HG02678 (cell line): ENCODE results near the gene HPCAL4.

Experiments used
- ATAC-seq: cut with Tn5 transposase; IDR thresholded peaks from one replicate; pipeline ENCODE4 v1.9.1; 2021; ENCODE audit warnings: mild to moderate bottlenecking, moderate library complexity; ENCODE audit not compliant: unreplicated experiment

The HPCAL4 gene

GRCh38 chr1:39678889-39679288 lies 12.3 kb downstream of the HPCAL4 start:
- ATAC-seq, result no peak

GRCh38 chr1:39677645-39678044 lies 13.6 kb downstream of the HPCAL4 start:
- ATAC-seq, result no peak

GRCh38 chr1:39676948-39677548 lies 14.2 kb downstream of the HPCAL4 start:
- no peak for ATAC-seq

GRCh38 chr1:39675220-39675619 lies 16.0 kb downstream of the HPCAL4 start:
- no peak for ATAC-seq

GRCh38 chr1:39673215-39673614 lies 18.0 kb downstream of the HPCAL4 start:
- ATAC-seq, result no peak

GRCh38 chr1:39672551-39672947 lies 18.7 kb downstream of the HPCAL4 start:
- ATAC-seq, result no peak

- no peak for ATAC-seq
Measured at GRCh38 chr1:39671793-39672550, 19.3 kb downstream of the HPCAL4 start, which contains the start of gene NT5C1A. NT5C1A (minus strand) TSS chr1:39672107; CDS start chr1:39672038, 69 bp downstream.

GRCh38 chr1:39671433-39671792 lies 19.8 kb downstream of the HPCAL4 start:
- no peak for ATAC-seq

GRCh38 chr1:39670689-39671088 lies 20.5 kb downstream of the HPCAL4 start:
- ATAC-seq, result no peak

GRCh38 chr1:39668894-39669293 lies 22.3 kb downstream of the HPCAL4 start:
- ATAC-seq, result no peak

- ATAC-seq, result no peak
Measured at GRCh38 chr1:39668111-39668510, 23.1 kb downstream of the HPCAL4 start.

- peak; percentile 87 for ATAC-seq
Measured at GRCh38 chr1:39666772-39667171, 24.5 kb downstream of the HPCAL4 start.

- no peak for ATAC-seq
Measured at GRCh38 chr1:39663559-39663958, 27.7 kb downstream of the HPCAL4 start.

GRCh38 chr1:39662861-39663260 lies 28.4 kb downstream of the HPCAL4 start:
- no peak for ATAC-seq

- ATAC-seq, result no peak
Measured at GRCh38 chr1:39659538-39659937, 31.7 kb downstream of the HPCAL4 start.

GRCh38 chr1:39659110-39659509 lies 32.1 kb downstream of the HPCAL4 start:
- ATAC-seq, result no peak

GRCh38 chr1:39657923-39658485 lies 33.2 kb downstream of the HPCAL4 start:
- ATAC-seq, result no peak

- no peak for ATAC-seq
Measured at GRCh38 chr1:39657402-39657801, 33.8 kb downstream of the HPCAL4 start.

- ATAC-seq, result no peak
Measured at GRCh38 chr1:39656391-39656790, 34.8 kb downstream of the HPCAL4 start.

- ATAC-seq, result no peak
Measured at GRCh38 chr1:39655578-39656268, 35.5 kb downstream of the HPCAL4 start.

GRCh38 chr1:39654291-39654690 lies 36.9 kb downstream of the HPCAL4 start:
- ATAC-seq, result no peak
